OCI-LY7 (cell line): ENCODE measurements around the gene FOXP1. TPM values are rescaled to one million over a fixed set of nuclear protein-coding genes. Genes with fewer than 3 reads are reported as not detected.

Source experiments
- BruUV-seq: library from RNA; stranded (reverse); fragments of 400-500 nt; replicated peaks from 2 replicates; lab custom pipeline; 2021; lab: Mats Ljungman, UMichigan
- CTCF ChIA-PET: fragments of 300-600 bp; sonication (Branson Sonifier 250); formaldehyde crosslinking; loops from one replicate; lab custom pipeline; 2022; ENCODE audit warnings: antibody characterized with exemption; ENCODE audit not compliant: unreplicated experiment; lab: Charles Lee
- POLR2A ChIA-PET: fragments of 300-600 bp; sonication (Branson Sonifier 250); formaldehyde crosslinking; loops from one replicate; lab custom pipeline; 2022; ENCODE audit warnings: antibody characterized with exemption; lab: Charles Lee
- DNase-seq: peaks from one replicate; pipeline ENCODE4 v3.0.0-alpha.2; 2015; ENCODE audit warnings: low spot score
- H2AFZ ChIP-seq: fragments of 200-600 bp; sonication (generic), shearing (Covaris generic); 2 replicates; pipeline ENCODE4 v1.6.1; 2014; ENCODE audit warnings: mild to moderate bottlenecking, antibody characterized with exemption, low read length, moderate library complexity
- H3K27ac ChIP-seq: fragments of 200-600 bp; sonication (generic); 2 replicates; pipeline ENCODE4 v1.5.1; 2014; ENCODE audit warnings: mixed run types, low read depth, mild to moderate bottlenecking, moderate library complexity, low read length, inconsistent platforms; ENCODE audit not compliant: poor library complexity, severe bottlenecking
- H3K36me3 ChIP-seq: fragments of 200-600 bp; sonication (generic); 2 replicates; pipeline ENCODE4 v1.6.1; 2014; ENCODE audit warnings: mild to moderate bottlenecking, antibody characterized with exemption, low read length, moderate library complexity, mixed read lengths; ENCODE audit not compliant: insufficient read depth
- H3K4me1 ChIP-seq: fragments of 200-600 bp; sonication (generic); 2 replicates; pipeline ENCODE4 v1.5.1; 2014; ENCODE audit warnings: mild to moderate bottlenecking, low read length; ENCODE audit not compliant: insufficient read depth, poor library complexity, severe bottlenecking
- H3K4me2 ChIP-seq: fragments of 200-600 bp; sonication (generic); 2 replicates; pipeline ENCODE4 v1.6.1; 2014; ENCODE audit warnings: mild to moderate bottlenecking, low read length
- H3K4me3 ChIP-seq: fragments of 200-600 bp; sonication (generic); 2 replicates; pipeline ENCODE4 v1.5.1; 2014; ENCODE audit warnings: mild to moderate bottlenecking, low read depth, low read length; ENCODE audit not compliant: poor library complexity, severe bottlenecking
- H3K79me2 ChIP-seq: fragments of 200-600 bp; sonication (generic); 2 replicates; pipeline ENCODE4 v1.6.1; 2016; ENCODE audit warnings: low read depth, mild to moderate bottlenecking, low read length, moderate library complexity, mixed read lengths; ENCODE audit not compliant: insufficient read depth
- H3K9me2 ChIP-seq: fragments of 200-600 bp; sonication (generic); 2 replicates; pipeline ENCODE4 v1.6.1; 2016; ENCODE audit warnings: mild to moderate bottlenecking, low read length, mixed read lengths; ENCODE audit not compliant: insufficient read depth
- H3K9me3 ChIP-seq: fragments of 200-600 bp; sonication (generic); 2 replicates; pipeline ENCODE4 v1.6.1; 2014; ENCODE audit warnings: mild to moderate bottlenecking, mixed run types, low read length, mixed read lengths
- H4K20me1 ChIP-seq: fragments of 200-600 bp; sonication (generic); 2 replicates; pipeline ENCODE4 v1.6.1; 2014; ENCODE audit warnings: mild to moderate bottlenecking, antibody characterized with exemption, low read length, moderate library complexity, mixed read lengths; ENCODE audit not compliant: insufficient read depth
- EZH2phosphoT487 ChIP-seq: fragments of 200-600 bp; sonication (generic); IDR thresholded peaks from 2 replicates; pipeline ENCODE4 v1.6.1; 2018; ENCODE audit warnings: low read depth, borderline replicate concordance, mild to moderate bottlenecking, mixed run types, antibody characterized with exemption, low read length, moderate library complexity, mixed read lengths
- intact Hi-C: fragments of 100-400 bp; cut with micrococcal nuclease; formaldehyde crosslinking; loops from one replicate; pipeline ENCODE4 v1.10.0; 2022; ENCODE audit not compliant: unreplicated experiment
- total RNA-seq, 2 experiments: library from RNA; depleted of rRNA in 1 of 2; stranded (reverse); fragments of >200 nt in 1 of 2; shearing (Covaris generic) in 1 of 2; gene quantifications; 2 replicates each; pipeline ENCODE4 v1.2.3, GENCODE V29; 2014 to 2022
- TF ChIP-seq, protein P1 (sequence below): fragments of 200-600 bp; sonication (generic); conservative IDR thresholded peaks from 2 replicates; pipeline ENCODE4 v1.5.1; 2014; ENCODE audit warnings: mild to moderate bottlenecking, antibody characterized with exemption, low read length, moderate library complexity, mixed read lengths

The FOXP1 gene
- total RNA-seq, 2 experiments from 2014 or later: 87.3 to 151 TPM

DNA sequence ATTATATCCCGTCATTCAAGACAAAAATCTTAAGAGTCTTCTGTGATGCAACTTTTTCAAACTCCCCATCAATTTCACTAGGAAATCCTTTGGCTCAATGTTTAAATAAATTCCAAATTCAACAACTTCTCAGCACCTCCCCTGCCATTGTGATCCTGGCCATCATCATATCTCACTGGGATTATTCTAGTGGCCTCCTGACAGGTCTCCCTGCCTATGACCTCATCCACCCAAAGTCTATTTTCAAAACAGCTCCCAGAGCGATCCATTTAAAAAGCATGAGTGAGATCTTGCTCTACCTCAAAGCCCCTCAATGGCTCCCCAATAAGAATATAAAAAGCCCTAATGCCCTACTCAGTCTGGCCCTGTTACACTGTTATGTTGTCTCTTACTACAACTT lies 293.2 kb downstream of the FOXP1 start:
- TF ChIP-seq, protein P1, sequence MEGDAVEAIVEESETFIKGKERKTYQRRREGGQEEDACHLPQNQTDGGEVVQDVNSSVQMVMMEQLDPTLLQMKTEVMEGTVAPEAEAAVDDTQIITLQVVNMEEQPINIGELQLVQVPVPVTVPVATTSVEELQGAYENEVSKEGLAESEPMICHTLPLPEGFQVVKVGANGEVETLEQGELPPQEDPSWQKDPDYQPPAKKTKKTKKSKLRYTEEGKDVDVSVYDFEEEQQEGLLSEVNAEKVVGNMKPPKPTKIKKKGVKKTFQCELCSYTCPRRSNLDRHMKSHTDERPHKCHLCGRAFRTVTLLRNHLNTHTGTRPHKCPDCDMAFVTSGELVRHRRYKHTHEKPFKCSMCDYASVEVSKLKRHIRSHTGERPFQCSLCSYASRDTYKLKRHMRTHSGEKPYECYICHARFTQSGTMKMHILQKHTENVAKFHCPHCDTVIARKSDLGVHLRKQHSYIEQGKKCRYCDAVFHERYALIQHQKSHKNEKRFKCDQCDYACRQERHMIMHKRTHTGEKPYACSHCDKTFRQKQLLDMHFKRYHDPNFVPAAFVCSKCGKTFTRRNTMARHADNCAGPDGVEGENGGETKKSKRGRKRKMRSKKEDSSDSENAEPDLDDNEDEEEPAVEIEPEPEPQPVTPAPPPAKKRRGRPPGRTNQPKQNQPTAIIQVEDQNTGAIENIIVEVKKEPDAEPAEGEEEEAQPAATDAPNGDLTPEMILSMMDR: no peak
- TF ChIP-seq EZH2phosphoT487: no peak
- intact Hi-C loops: no loop called here
- peaks cover 11% of the 10 kb centered on the region; the same call in 1 of the 2 replicates for H3K36me3 ChIP-seq
- no peak for DNase-seq
- H3K27ac ChIP-seq: no peak overlapping the region
- H2AFZ ChIP-seq: no peak overlapping the region
- no peaks in the 10 kb centered on the region for H3K4me1 ChIP-seq
- no peaks in the 10 kb centered on the region for H3K9me2 ChIP-seq
- no peak overlapping the region for H3K4me2 ChIP-seq
- ChIA-PET CTCF (no interaction called here), POLR2A (interaction anchor here (0.5 kb wide), 1 partner anchor 289 kb away, joined by 3 read pairs; no protein-coding TSS in a partner anchor)
- no peak overlapping the region for H3K4me3 ChIP-seq
- H4K20me1 ChIP-seq: no peaks in the 10 kb centered on the region; the same call in 1 of the 2 replicates
- H3K79me2 ChIP-seq: no peaks in the 10 kb centered on the region
- no TSS peak for BruUV-seq
- no peaks in the 10 kb centered on the region for H3K9me3 ChIP-seq

DNA sequence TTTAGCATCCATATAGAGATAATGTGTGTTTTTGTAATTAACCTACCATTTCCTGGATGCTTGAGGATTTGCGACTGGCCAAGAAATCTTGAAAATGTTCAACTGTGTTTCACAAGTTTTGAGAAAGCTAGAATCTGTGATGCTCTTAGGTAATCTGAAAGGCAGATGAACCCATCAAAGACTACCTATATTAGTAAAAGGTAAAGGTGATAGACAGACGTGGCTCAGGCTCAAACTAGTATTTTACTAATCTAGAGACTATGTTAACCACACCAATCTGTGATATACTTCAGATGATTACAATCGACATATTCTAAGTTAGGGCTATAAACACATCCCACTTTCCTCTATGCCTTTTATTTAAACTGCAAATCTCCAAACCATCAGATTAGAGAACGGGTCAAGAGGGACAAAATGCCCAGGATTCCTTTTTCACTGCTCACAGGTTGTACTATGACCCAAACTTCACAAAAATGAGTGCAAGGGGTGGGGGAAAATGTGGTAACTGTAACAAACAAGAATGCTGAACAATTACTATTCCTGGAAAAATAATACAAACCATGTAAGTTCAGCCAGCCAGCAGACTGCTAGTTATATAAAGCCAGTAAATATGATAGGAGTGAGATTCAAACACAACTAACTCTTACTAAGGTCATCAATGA lies 295.1 kb downstream of the FOXP1 start:
- Histone ChIP-seq H3K4me3 (no peak overlapping the region), H3K9me2 (no peaks in the 10 kb centered on the region), H3K36me3 (peaks cover 6% of the 10 kb centered on the region; the same call in 1 of the 2 replicates), H3K4me1 (no peaks in the 10 kb centered on the region), H2AFZ (no peak overlapping the region), H3K9me3 (no peaks in the 10 kb centered on the region), H3K4me2 (no peak overlapping the region), H3K79me2 (no peaks in the 10 kb centered on the region), H3K27ac (no peak overlapping the region), H4K20me1 (no peaks in the 10 kb centered on the region; the same call in 1 of the 2 replicates)
- BruUV-seq: no TSS peak
- POLR2A ChIA-PET: no interaction called here
- TF ChIP-seq EZH2phosphoT487: no peak
- TF ChIP-seq, protein P1: no peak
- intact Hi-C loops: no loop called here
- DNase-seq: no peak
- CTCF ChIA-PET: no interaction called here

DNA sequence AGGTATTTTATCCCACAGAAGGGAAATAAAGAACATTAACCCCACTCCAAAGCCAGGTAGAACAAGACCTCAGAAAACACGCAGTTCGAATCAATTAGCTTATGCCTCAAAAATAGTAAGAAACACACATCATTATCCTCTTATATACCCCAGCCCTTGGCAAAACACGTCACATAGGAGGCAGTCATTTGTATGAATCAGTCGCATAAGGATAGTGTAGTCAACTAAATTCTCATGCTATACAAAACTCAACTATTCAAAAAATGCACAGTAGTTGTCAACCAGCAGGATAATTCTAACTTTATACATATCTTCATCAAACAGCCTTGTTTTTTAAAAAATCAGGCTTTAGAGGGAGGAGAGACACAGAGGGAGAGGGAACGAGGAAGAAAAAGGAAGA lies 298.4 kb downstream of the FOXP1 start:
- ChIA-PET POLR2A (interaction anchor here (0.6 to 1.1 kb wide), 2 partner anchors 13 to 24 kb away, joined by 3 to 4 read pairs; no protein-coding TSS in a partner anchor), CTCF (no interaction called here)
- TF ChIP-seq, protein P1: no peak
- TF ChIP-seq EZH2phosphoT487: no peak
- Histone ChIP-seq H2AFZ (no peak overlapping the region), H3K79me2 (no peaks in the 10 kb centered on the region), H3K9me3 (no peaks in the 10 kb centered on the region), H3K36me3 (no peaks in the 10 kb centered on the region), H3K4me2 (no peak overlapping the region), H3K4me1 (no peaks in the 10 kb centered on the region), H3K9me2 (no peaks in the 10 kb centered on the region), H3K27ac (no peak overlapping the region), H4K20me1 (no peaks in the 10 kb centered on the region; the same call in 1 of the 2 replicates), H3K4me3 (no peak overlapping the region)
- TSS peak; percentile 9 for BruUV-seq
- intact Hi-C loops: no loop called here
- DNase-seq: no peak
